ENCODE measurements around the gene C11orf65. TPM values are rescaled to one million over a fixed set of nuclear protein-coding genes. Genes with fewer than 3 reads are reported as not detected.

C11orf65 gene
- polyA plus RNA-seq, 3 donors, result not detected

DNA sequence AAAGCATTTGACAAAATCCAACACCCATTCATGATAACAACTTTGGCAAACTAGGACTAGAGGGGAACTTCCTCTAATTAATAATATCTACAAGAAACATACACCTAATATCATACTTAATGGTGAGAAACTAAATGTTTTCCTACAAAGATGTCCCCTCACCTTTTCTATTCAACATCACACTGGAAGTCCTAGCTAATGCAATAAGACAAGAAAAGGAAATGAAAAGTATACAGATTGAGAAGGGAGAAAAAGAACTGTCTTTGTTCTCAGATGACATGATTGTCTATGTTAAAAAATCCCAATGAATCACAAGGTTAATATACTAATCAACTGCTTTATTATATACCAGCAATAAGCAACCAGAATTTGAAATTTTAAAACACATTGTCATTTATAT, 52.4 kb downstream of the C11orf65 start:
- H3K9me3 Mint-ChIP-seq, result peaks cover 0 to 11% (median 5%) of the 10 kb centered on the region in 7 donors
- H3K27me3 Mint-ChIP-seq (ENCODE audit: low read depth in 3 of 3), result no peaks in the 10 kb centered on the region
- H3K4me2 ChIP-seq (replicated peaks; ENCODE audit: extremely low read depth, low read length, poor library complexity, severe bottlenecking), result no peak overlapping the region
- no peak for DNase-seq
- TF ChIP-seq, protein P1, sequence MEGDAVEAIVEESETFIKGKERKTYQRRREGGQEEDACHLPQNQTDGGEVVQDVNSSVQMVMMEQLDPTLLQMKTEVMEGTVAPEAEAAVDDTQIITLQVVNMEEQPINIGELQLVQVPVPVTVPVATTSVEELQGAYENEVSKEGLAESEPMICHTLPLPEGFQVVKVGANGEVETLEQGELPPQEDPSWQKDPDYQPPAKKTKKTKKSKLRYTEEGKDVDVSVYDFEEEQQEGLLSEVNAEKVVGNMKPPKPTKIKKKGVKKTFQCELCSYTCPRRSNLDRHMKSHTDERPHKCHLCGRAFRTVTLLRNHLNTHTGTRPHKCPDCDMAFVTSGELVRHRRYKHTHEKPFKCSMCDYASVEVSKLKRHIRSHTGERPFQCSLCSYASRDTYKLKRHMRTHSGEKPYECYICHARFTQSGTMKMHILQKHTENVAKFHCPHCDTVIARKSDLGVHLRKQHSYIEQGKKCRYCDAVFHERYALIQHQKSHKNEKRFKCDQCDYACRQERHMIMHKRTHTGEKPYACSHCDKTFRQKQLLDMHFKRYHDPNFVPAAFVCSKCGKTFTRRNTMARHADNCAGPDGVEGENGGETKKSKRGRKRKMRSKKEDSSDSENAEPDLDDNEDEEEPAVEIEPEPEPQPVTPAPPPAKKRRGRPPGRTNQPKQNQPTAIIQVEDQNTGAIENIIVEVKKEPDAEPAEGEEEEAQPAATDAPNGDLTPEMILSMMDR (IDR thresholded peaks at IDR 0.05), result no peak
- H3K27ac Mint-ChIP-seq, result no peak overlapping the region
- no peaks in the 10 kb centered on the region for H3K4me1 ChIP-seq (ENCODE audit: control insufficient read depth in 1 of 2, insufficient read depth in 2 of 2, low read length in 2 of 2)
- H3K9ac ChIP-seq (ENCODE audit: insufficient read depth, low read length, poor library complexity, severe bottlenecking), result no peak overlapping the region
- H3K36me3 Mint-ChIP-seq, result no peaks in the 10 kb centered on the region
- H3K27ac ChIP-seq (ENCODE audit: low read depth in 1 of 2, low read length in 2 of 2), result no peak overlapping the region
- no peak overlapping the region for H3K4me3 Mint-ChIP-seq
- H3K27me3 ChIP-seq (ENCODE audit: control insufficient read depth in 2 of 2, insufficient read depth in 2 of 2, low read length in 2 of 2), result no peaks in the 10 kb centered on the region
- intact Hi-C loops (cut with micrococcal nuclease), result no loop called here
- H2AFZ ChIP-seq (ENCODE audit: insufficient read depth, low read depth, low read length, poor library complexity, severe bottlenecking), result no peak overlapping the region
- no peaks in the 10 kb centered on the region for H3K79me2 ChIP-seq (ENCODE audit: insufficient read depth, low read length)
- H3K9me3 ChIP-seq (replicated peaks in 1 of 2; ENCODE audit: control insufficient read depth in 1 of 2, insufficient read depth in 1 of 2, low read length in 2 of 2), result no peaks in the 10 kb centered on the region
- H3K4me3 ChIP-seq (replicated peaks in 1 of 3; ENCODE audit: low read depth in 2 of 3, low read length in 3 of 3), result no peak overlapping the region
- no peaks in the 10 kb centered on the region for H3K4me1 Mint-ChIP-seq
- no peaks in the 10 kb centered on the region for H3K36me3 ChIP-seq (replicated peaks in 1 of 2; ENCODE audit: control insufficient read depth in 1 of 2, insufficient read depth in 2 of 2, low read length in 2 of 2)
- H4K20me1 ChIP-seq (ENCODE audit: insufficient read depth, low read length), result no peaks in the 10 kb centered on the region

DNA sequence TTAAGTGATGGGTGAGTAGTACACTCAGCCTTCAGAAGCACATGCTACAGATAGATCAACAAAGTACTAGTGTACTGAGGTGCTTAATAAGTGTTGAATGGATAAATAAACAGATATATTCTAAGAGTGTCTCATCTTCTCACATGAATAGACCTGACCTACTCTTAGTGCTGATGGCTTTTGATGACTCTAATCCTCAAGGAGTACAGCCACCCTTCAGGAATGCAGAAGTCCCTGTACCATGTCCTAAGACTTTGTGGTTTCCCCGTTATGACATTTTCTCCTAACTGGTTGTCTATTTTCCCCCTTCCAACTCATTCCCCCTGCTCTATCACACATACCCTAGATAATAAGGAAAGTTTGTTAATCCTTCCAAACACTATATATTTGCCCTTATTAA, 61.6 kb downstream of the C11orf65 start:
- Histone ChIP-seq H3K4me1 (ENCODE audit: control insufficient read depth in 1 of 2, insufficient read depth in 2 of 2, low read length in 2 of 2) (no peaks in the 10 kb centered on the region), H3K36me3 (replicated peaks in 1 of 2; ENCODE audit: control insufficient read depth in 1 of 2, insufficient read depth in 2 of 2, low read length in 2 of 2) (no peaks in the 10 kb centered on the region), H3K4me2 (replicated peaks; ENCODE audit: extremely low read depth, low read length, poor library complexity, severe bottlenecking) (no peak overlapping the region), H3K4me3 (replicated peaks in 1 of 3; ENCODE audit: low read depth in 2 of 3, low read length in 3 of 3) (no peak overlapping the region), H2AFZ (ENCODE audit: insufficient read depth, low read depth, low read length, poor library complexity, severe bottlenecking) (no peak overlapping the region), H4K20me1 (ENCODE audit: insufficient read depth, low read length) (no peaks in the 10 kb centered on the region), H3K27ac (ENCODE audit: low read depth in 1 of 2, low read length in 2 of 2) (no peak overlapping the region), H3K9me3 (replicated peaks in 1 of 2; ENCODE audit: control insufficient read depth in 1 of 2, insufficient read depth in 1 of 2, low read length in 2 of 2) (no peaks in the 10 kb centered on the region), H3K27me3 (ENCODE audit: control insufficient read depth in 2 of 2, insufficient read depth in 2 of 2, low read length in 2 of 2) (no peaks in the 10 kb centered on the region), H3K9ac (ENCODE audit: insufficient read depth, low read length, poor library complexity, severe bottlenecking) (no peak overlapping the region), H3K79me2 (ENCODE audit: insufficient read depth, low read length) (no peaks in the 10 kb centered on the region)
- TF ChIP-seq, protein P1 (IDR thresholded peaks at IDR 0.05), result no peak
- no CpG with 5 or more reads among the region's 1 CpG for WGBS (ENCODE audit: insufficient coverage)
- H3K27me3 Mint-ChIP-seq (ENCODE audit: low read depth in 3 of 3), result peaks cover 0 to 2% (median 0%) of the 10 kb centered on the region in 3 donors
- no peak overlapping the region for H3K27ac Mint-ChIP-seq
- intact Hi-C loops (cut with micrococcal nuclease), result no loop called here
- peaks cover 0 to 2% (median 0%) of the 10 kb centered on the region in 7 donors for H3K9me3 Mint-ChIP-seq
- no peaks in the 10 kb centered on the region for H3K4me1 Mint-ChIP-seq
- no peaks in the 10 kb centered on the region for H3K36me3 Mint-ChIP-seq
- H3K4me3 Mint-ChIP-seq, result no peak overlapping the region
- no peak for DNase-seq

Measured in CD14-positive monocyte (primary cell).